HepG2 (cell line): ENCODE data around the gene NLRP5. TPM values are rescaled to one million over a fixed set of nuclear protein-coding genes. Genes with fewer than 3 reads are reported as not detected.

Source experiments
- FLYWCH1 ChIP-seq: sonication (generic); formaldehyde crosslinking; IDR thresholded peaks from 2 replicates; pipeline ENCODE4 v1.8.1; 2023; ENCODE audit warnings: mild to moderate bottlenecking, missing genetic modification reagents
- NRL ChIP-seq: sonication (generic); formaldehyde crosslinking; IDR thresholded peaks from 2 replicates; pipeline ENCODE4 v1.5.0; 2020; ENCODE audit warnings: missing genetic modification reagents, mild to moderate bottlenecking, moderate library complexity, borderline replicate concordance
- PAX8 ChIP-seq: sonication (generic); formaldehyde crosslinking; IDR thresholded peaks from 2 replicates; pipeline ENCODE4 v1.8.0; 2022; ENCODE audit warnings: mild to moderate bottlenecking, missing genetic modification reagents, borderline replicate concordance
- SUZ12 ChIP-seq: fragments of 150-350 bp; IDR thresholded peaks from 2 replicates; pipeline ENCODE4 v1.6.1; 2014; ENCODE audit warnings: low read depth, low read length
- ZNF317 ChIP-seq: sonication (generic); formaldehyde crosslinking; IDR thresholded peaks from 2 replicates; pipeline ENCODE4 v1.5.0; 2020; ENCODE audit warnings: mild to moderate bottlenecking, missing genetic modification reagents
- ZNF660 ChIP-seq: sonication (generic); formaldehyde crosslinking; IDR thresholded peaks from 2 replicates; pipeline ENCODE4 v1.5.1; 2020; ENCODE audit warnings: mild to moderate bottlenecking, low read depth, missing genetic modification reagents, borderline replicate concordance
- polyA plus RNA-seq, 8 experiments: library from polyadenylated mRNA; depleted of rRNA in 3 of 8; stranded (reverse) in 7 of 8; unstranded in 1 of 8; fragments of >200 nt; fragmentation: Illumina TruSeq in 4 of 8; extraction: Trizol in 4 of 8; gene quantifications; 2 replicates each; pipeline versions ENCODE4 v1.2.1 to v1.2.3, GENCODE V29; 2011 to 2016; ENCODE audit warnings: low read depth in 4 of 8, missing spikeins in 1 of 8, mixed read lengths in 1 of 8; ENCODE audit not compliant: insufficient read depth in 1 of 8
- total RNA-seq, 5 experiments: library from RNA; depleted of rRNA; stranded (reverse); fragments of >200 nt; fragmentation: Illumina TruSeq; extraction: Trizol; gene quantifications; 2 replicates each; pipeline ENCODE4 v1.2.3, GENCODE V29; 2016; ENCODE audit warnings: low read depth in 1 of 5
- TF ChIP-seq, protein P1 (sequence below), 2 experiments: fragments of 450-650 bp in 1 of 2; sonication (generic) in 1 of 2; formaldehyde crosslinking in 1 of 2; IDR thresholded peaks; 2 replicates each; pipeline versions ENCODE4 v1.6.1 to v1.8.0; 2016 to 2022; ENCODE audit warnings: antibody characterized with exemption in 1 of 2, mild to moderate bottlenecking in 1 of 2, missing genetic modification reagents in 1 of 2
- TF ChIP-seq, protein P2 (sequence below): sonication (generic); formaldehyde crosslinking; IDR thresholded peaks from 2 replicates; pipeline ENCODE4 v1.8.1; 2023; ENCODE audit warnings: mild to moderate bottlenecking, missing genetic modification reagents

The NLRP5 gene
- total and polyA plus RNA-seq, 2 of the 13 experiments (the other 11 are each of a cell fraction or from before 2014, with no cell fraction given): not detected

DNA sequence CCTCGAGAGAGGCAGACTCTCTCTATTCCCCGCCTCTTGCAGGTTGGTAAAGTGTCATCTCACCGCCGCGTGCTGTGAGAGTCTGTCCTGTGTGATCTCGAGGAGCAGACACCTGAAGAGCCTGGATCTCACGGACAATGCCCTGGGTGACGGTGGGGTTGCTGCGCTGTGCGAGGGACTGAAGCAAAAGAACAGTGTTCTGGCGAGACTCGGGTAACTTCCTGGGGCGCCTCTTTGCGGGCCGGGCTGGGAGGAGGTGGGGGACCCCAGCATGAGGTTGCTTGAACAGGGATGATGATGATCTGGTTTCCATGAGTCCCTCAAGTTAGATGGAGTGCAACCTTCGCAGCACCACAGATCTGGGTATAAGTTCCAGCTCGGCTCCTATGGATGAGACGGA lies 67.0 kb downstream of the NLRP5 start (continued):
- TF ChIP-seq, protein P1, sequence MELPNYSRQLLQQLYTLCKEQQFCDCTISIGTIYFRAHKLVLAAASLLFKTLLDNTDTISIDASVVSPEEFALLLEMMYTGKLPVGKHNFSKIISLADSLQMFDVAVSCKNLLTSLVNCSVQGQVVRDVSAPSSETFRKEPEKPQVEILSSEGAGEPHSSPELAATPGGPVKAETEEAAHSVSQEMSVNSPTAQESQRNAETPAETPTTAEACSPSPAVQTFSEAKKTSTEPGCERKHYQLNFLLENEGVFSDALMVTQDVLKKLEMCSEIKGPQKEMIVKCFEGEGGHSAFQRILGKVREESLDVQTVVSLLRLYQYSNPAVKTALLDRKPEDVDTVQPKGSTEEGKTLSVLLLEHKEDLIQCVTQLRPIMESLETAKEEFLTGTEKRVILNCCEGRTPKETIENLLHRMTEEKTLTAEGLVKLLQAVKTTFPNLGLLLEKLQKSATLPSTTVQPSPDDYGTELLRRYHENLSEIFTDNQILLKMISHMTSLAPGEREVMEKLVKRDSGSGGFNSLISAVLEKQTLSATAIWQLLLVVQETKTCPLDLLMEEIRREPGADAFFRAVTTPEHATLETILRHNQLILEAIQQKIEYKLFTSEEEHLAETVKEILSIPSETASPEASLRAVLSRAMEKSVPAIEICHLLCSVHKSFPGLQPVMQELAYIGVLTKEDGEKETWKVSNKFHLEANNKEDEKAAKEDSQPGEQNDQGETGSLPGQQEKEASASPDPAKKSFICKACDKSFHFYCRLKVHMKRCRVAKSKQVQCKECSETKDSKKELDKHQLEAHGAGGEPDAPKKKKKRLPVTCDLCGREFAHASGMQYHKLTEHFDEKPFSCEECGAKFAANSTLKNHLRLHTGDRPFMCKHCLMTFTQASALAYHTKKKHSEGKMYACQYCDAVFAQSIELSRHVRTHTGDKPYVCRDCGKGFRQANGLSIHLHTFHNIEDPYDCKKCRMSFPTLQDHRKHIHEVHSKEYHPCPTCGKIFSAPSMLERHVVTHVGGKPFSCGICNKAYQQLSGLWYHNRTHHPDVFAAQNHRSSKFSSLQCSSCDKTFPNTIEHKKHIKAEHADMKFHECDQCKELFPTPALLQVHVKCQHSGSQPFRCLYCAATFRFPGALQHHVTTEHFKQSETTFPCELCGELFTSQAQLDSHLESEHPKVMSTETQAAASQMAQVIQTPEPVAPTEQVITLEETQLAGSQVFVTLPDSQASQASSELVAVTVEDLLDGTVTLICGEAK (IDR thresholded peaks at IDR 0.05): no peak
- TF ChIP-seq, protein P1 (CRISPR knock-in tag; IDR thresholded peaks at IDR 0.05): no peak
- TF ChIP-seq SUZ12: no peak
- TF ChIP-seq, protein P2, sequence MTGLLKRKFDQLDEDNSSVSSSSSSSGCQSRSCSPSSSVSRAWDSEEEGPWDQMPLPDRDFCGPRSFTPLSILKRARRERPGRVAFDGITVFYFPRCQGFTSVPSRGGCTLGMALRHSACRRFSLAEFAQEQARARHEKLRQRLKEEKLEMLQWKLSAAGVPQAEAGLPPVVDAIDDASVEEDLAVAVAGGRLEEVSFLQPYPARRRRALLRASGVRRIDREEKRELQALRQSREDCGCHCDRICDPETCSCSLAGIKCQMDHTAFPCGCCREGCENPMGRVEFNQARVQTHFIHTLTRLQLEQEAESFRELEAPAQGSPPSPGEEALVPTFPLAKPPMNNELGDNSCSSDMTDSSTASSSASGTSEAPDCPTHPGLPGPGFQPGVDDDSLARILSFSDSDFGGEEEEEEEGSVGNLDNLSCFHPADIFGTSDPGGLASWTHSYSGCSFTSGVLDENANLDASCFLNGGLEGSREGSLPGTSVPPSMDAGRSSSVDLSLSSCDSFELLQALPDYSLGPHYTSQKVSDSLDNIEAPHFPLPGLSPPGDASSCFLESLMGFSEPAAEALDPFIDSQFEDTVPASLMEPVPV (CRISPR knock-in tag): no peak
- no peak for TF ChIP-seq NRL
- TF ChIP-seq ZNF660: no peak
- TF ChIP-seq PAX8: no peak
- TF ChIP-seq ZNF317 (CRISPR knock-in tag): no peak
- TF ChIP-seq FLYWCH1: no peak
